Islet precursor cell (in vitro differentiated cells): ENCODE results near the gene ASCL2.

ENCODE experiments used
- DNase-seq: peaks from one replicate; pipeline ENCODE4 v3.0.0-alpha.2; 2018

Gene ASCL2

GRCh38 chr11:2307501-2308331, 37.3 kb upstream of the ASCL2 start:
- peak; percentile 35 for DNase-seq

GRCh38 chr11:2306877-2307500, 36.6 kb upstream of the ASCL2 start:
- DNase-seq = peak; percentile 45

- peak; percentile 35 for DNase-seq
Measured at GRCh38 chr11:2306452-2306823, 36.0 kb upstream of the ASCL2 start.

- peak; percentile 41 for DNase-seq
Measured at GRCh38 chr11:2305788-2306451, 35.5 kb upstream of the ASCL2 start.

GRCh38 chr11:2305140-2305778, 34.9 kb upstream of the ASCL2 start:
- peak; percentile 86 for DNase-seq

GRCh38 chr11:2304506-2305139, 34.2 kb upstream of the ASCL2 start:
- peak; percentile 56 for DNase-seq

GRCh38 chr11:2303627-2304505, 33.5 kb upstream of the ASCL2 start:
- peak; percentile 52 for DNase-seq

GRCh38 chr11:2302896-2303626, 32.7 kb upstream of the ASCL2 start:
- peak; percentile 48 for DNase-seq

GRCh38 chr11:2302306-2302895, 32.0 kb upstream of the ASCL2 start:
- DNase-seq = no peak

- peak; percentile 55 for DNase-seq
Measured at GRCh38 chr11:2301631-2302305, 31.4 kb upstream of the ASCL2 start, which contains the start of the genes C11orf21 and TSPAN32. Gene C11orf21 (minus strand): TSS chr11:2301918. CDS start chr11:2301808, 110 bp downstream. Gene TSPAN32 (plus strand): TSS chr11:2302013. CDS start chr11:2302150, 137 bp downstream.

GRCh38 chr11:2300936-2301630, 30.7 kb upstream of the ASCL2 start:
- no peak for DNase-seq

GRCh38 chr11:2300290-2300935, 30.0 kb upstream of the ASCL2 start:
- no peak for DNase-seq

GRCh38 chr11:2299773-2300172, 29.4 kb upstream of the ASCL2 start:
- no peak for DNase-seq

- peak; percentile 82 for DNase-seq
Measured at GRCh38 chr11:2298795-2299761, 28.7 kb upstream of the ASCL2 start.

GRCh38 chr11:2298131-2298794, 27.9 kb upstream of the ASCL2 start:
- peak; percentile 31 for DNase-seq

GRCh38 chr11:2297623-2298030, 27.2 kb upstream of the ASCL2 start:
- peak; percentile 37 for DNase-seq
